Duodenal mucosa (tissue), 2 donors: Measurements from ENCODE around the gene HPN.
"Not testable (repeated sequence)": the region's sequence is repeated elsewhere in the genome, so short reads cannot be mapped to it uniquely, and the experiment has no call there.

Experiments
- H3K27ac ChIP-seq: one replicate; pipeline ENCODE4 v1.7.0; 2013; ENCODE audit warnings: low read depth, low read length
- H3K27me3 ChIP-seq, 2 donors: one replicate each; pipeline ENCODE4 v1.7.0; 2013; ENCODE audit warnings: low read length in 2 of 2, control low read depth in 1 of 2; ENCODE audit not compliant: insufficient read depth in 2 of 2, control insufficient read depth in 1 of 2
- H3K36me3 ChIP-seq, 2 donors: one replicate each; pipeline ENCODE4 v1.7.0; 2013; ENCODE audit warnings: low read length in 2 of 2, control low read depth in 1 of 2; ENCODE audit not compliant: insufficient read depth in 2 of 2, control insufficient read depth in 1 of 2
- H3K4me1 ChIP-seq, 2 donors: one replicate each; pipeline ENCODE4 v1.7.0; 2013; ENCODE audit warnings: low read length in 2 of 2, control low read depth in 1 of 2; ENCODE audit not compliant: insufficient read depth in 2 of 2, control insufficient read depth in 1 of 2
- H3K4me3 ChIP-seq, 2 donors: one replicate each; pipeline ENCODE4 v1.7.0; 2013; ENCODE audit warnings: low read length in 2 of 2, low read depth in 1 of 2
- H3K9ac ChIP-seq, 2 donors: one replicate each; pipeline ENCODE4 v1.7.0; 2013; ENCODE audit warnings: low read length in 2 of 2, low read depth in 1 of 2
- H3K9me3 ChIP-seq, 2 donors: one replicate each; pipeline ENCODE4 v1.7.0; 2013; ENCODE audit warnings: low read length in 2 of 2, control low read depth in 1 of 2; ENCODE audit not compliant: control insufficient read depth in 1 of 2

The HPN gene

GRCh38 chr19:35094656-35095055, 53.1 kb downstream of the HPN start:
- no peak overlapping the region for H3K4me3 ChIP-seq
- H3K27me3 ChIP-seq, result peaks cover 0 to 4% of the 10 kb centered on the region in 2 donors
- no peak overlapping the region for H3K27ac ChIP-seq
- no peak overlapping the region for H3K9ac ChIP-seq
- no peaks in the 10 kb centered on the region for H3K9me3 ChIP-seq
- no peaks in the 10 kb centered on the region for H3K36me3 ChIP-seq
- H3K4me1 ChIP-seq, result peaks cover 0 to 7% of the 10 kb centered on the region in 2 donors

GRCh38 chr19:35095667-35096368, 54.3 kb downstream of the HPN start:
- no peaks in the 10 kb centered on the region for H3K9me3 ChIP-seq
- H3K27ac ChIP-seq, result no peak overlapping the region
- H3K36me3 ChIP-seq, result no peaks in the 10 kb centered on the region
- no peak overlapping the region for H3K9ac ChIP-seq
- H3K27me3 ChIP-seq, result no peaks in the 10 kb centered on the region
- peaks cover 0 to under 1% of the 10 kb centered on the region in 2 donors for H3K4me1 ChIP-seq
- H3K4me3 ChIP-seq, result no peak overlapping the region

GRCh38 chr19:35098413-35099049, 57.0 kb downstream of the HPN start:
- H3K27me3 ChIP-seq, result no peaks in the 10 kb centered on the region
- H3K9ac ChIP-seq, result no peak overlapping the region
- no peaks in the 10 kb centered on the region for H3K36me3 ChIP-seq
- no peaks in the 10 kb centered on the region for H3K9me3 ChIP-seq
- H3K4me1 ChIP-seq, result no peaks in the 10 kb centered on the region
- H3K27ac ChIP-seq, result no peak overlapping the region
- no peak overlapping the region for H3K4me3 ChIP-seq

GRCh38 chr19:35099155-35099896, 57.8 kb downstream of the HPN start:
- Histone ChIP-seq H3K27ac (no peak overlapping the region), H3K9ac (no peak overlapping the region), H3K4me3 (no peak overlapping the region), H3K4me1 (no peaks in the 10 kb centered on the region), H3K36me3 (no peaks in the 10 kb centered on the region), H3K9me3 (no peaks in the 10 kb centered on the region), H3K27me3 (no peaks in the 10 kb centered on the region)

- Histone ChIP-seq H3K27ac (no peak overlapping the region), H3K27me3 (no peaks in the 10 kb centered on the region), H3K4me3 (no peak overlapping the region)
These were observed 58.4 kb downstream of the HPN start for GRCh38 chr19:35099897-35100275.

GRCh38 chr19:35100588-35101533, 59.3 kb downstream of the HPN start:
- no peak overlapping the region for H3K27ac ChIP-seq
- H3K4me1 ChIP-seq, result no peaks in the 10 kb centered on the region

More at GRCh38 chr19:35099897-35100275, 58.4 kb downstream of the HPN start:
- Histone ChIP-seq H3K36me3 (no peaks in the 10 kb centered on the region), H3K9ac (no peak overlapping the region), H3K9me3 (no peaks in the 10 kb centered on the region), H3K4me1 (no peaks in the 10 kb centered on the region)

GRCh38 chr19:35101949-35102348, 60.4 kb downstream of the HPN start:
- not testable (repeated sequence) for H3K27me3 ChIP-seq, H3K4me3 ChIP-seq, H3K36me3 ChIP-seq, H3K9ac ChIP-seq, H3K9me3 ChIP-seq, H3K27ac ChIP-seq, H3K4me1 ChIP-seq

More at GRCh38 chr19:35100588-35101533, 59.3 kb downstream of the HPN start:
- Histone ChIP-seq H3K9me3 (no peaks in the 10 kb centered on the region), H3K27me3 (no peaks in the 10 kb centered on the region), H3K36me3 (no peaks in the 10 kb centered on the region), H3K4me3 (no peak overlapping the region), H3K9ac (no peak overlapping the region)

- H3K4me1 ChIP-seq, result not testable (repeated sequence)
These were observed 62.1 kb downstream of the HPN start for GRCh38 chr19:35103614-35104013.

GRCh38 chr19:35104361-35104760, 62.8 kb downstream of the HPN start:
- H3K9me3 ChIP-seq, result no peaks in the 10 kb centered on the region
- H3K4me1 ChIP-seq, result no peaks in the 10 kb centered on the region
- H3K9ac ChIP-seq, result no peak overlapping the region
- H3K4me3 ChIP-seq, result no peak overlapping the region
- H3K36me3 ChIP-seq, result no peaks in the 10 kb centered on the region
- H3K27ac ChIP-seq, result no peak overlapping the region
- peaks cover 0 to 2% of the 10 kb centered on the region in 2 donors for H3K27me3 ChIP-seq

More at GRCh38 chr19:35103614-35104013, 62.1 kb downstream of the HPN start:
- H3K36me3 ChIP-seq, H3K27me3 ChIP-seq, H3K9me3 ChIP-seq, H3K27ac ChIP-seq, H3K4me3 ChIP-seq, H3K9ac ChIP-seq: not testable (repeated sequence)
